B cell (primary cell): Measurements from ENCODE around the gene TSPAN32.

Experiments used
- CTCF ChIP-seq: fragments of 200-600 bp; IDR thresholded peaks from one replicate; pipeline ENCODE4 v1.8.0; 2022; ENCODE audit warnings: antibody characterized with exemption, mild to moderate bottlenecking
- EZH2 ChIP-seq: IDR thresholded peaks from 2 replicates; pipeline ENCODE4 v1.6.1; 2012; ENCODE audit warnings: borderline replicate concordance, low read depth, mild to moderate bottlenecking, moderate library complexity, low read length; ENCODE audit not compliant: insufficient read depth, poor library complexity, severe bottlenecking

GRCh38 chr11:2355000-2355644 lies 53.3 kb downstream of the TSPAN32 start:
- TF ChIP-seq CTCF (no peak), EZH2 (no peak)
